OCI-M1 (cell line): ENCODE results near the gene CDC34.
A peak's percentile ranks its signal among the peaks of the same experiment; 100 is the strongest.

ENCODE experiments used
- DNase-seq: peaks from one replicate; lab custom pipeline; 2025; lab: John Stamatoyannopoulos, UW

The CDC34 gene

DNA sequence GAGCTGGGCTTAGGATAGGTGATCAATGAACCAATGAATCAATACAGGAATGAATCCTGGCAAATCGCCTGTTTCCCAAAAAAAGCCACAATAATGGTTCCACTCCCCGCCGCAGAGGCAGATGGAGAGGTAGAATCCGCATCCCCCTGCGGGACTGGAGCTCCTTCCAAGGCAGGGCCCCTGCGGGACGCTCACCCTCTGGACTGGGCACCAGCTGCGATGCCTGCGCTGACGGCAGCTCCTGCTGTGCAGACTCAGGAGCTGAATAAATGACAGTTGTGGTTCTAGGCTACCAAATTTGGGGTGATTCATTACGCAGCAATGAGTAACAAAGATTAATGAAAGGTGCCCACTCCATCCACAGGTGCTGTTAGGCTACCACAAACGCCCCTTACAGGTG lies 8.8 kb upstream of the CDC34 start:
- DNase-seq, result no peak

DNA sequence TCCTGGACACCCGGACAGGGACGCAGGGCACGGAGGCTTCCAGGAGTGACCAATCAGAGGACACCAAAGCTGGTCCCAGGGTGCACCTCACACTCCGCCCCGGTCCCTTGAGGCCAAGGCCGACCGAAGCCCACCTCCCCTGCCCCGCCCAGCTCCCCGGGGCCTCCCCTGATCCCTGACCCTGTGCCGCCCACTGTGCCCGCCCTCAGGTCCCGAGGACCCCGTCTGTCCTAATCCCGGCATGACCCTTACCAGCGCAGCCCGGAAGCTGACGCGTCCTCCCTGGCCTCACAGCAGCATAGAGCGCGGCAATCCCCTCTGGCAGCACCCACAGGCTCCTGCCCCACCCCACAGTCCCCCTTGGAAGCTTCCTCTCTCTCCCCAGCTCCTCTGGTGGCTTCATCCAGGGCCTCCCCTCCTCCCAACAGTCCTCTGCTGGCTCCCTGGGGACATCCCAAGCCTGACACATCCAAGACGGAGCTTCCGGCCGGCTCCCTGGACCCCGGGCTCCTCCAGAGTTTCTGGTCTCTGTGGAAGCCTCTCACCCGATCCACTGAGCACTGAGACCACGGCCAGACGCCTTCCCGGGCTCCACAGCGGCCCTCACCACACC lies 7.4 kb upstream of the CDC34 start:
- no peak for DNase-seq

DNA sequence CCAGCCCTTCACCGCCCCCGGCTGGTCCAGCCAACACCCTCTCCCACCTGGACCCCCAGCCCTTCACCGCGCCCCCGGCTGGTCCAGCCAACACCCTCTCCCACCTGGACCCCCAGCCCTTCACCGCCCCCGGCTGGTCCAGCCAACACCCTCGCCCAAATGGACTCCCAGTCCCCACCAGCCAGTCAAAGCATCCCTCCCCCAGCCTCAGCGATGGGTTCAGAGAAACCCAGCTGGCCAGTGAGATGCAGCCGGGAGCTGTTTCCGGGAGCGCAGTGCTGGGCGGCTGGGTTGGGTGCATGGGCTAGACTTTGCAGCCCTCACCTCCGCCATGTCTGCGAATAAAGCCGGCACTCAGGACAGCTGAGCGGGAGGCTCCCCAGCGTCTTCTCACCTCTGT lies 6.5 kb upstream of the CDC34 start:
- no peak for DNase-seq

DNA sequence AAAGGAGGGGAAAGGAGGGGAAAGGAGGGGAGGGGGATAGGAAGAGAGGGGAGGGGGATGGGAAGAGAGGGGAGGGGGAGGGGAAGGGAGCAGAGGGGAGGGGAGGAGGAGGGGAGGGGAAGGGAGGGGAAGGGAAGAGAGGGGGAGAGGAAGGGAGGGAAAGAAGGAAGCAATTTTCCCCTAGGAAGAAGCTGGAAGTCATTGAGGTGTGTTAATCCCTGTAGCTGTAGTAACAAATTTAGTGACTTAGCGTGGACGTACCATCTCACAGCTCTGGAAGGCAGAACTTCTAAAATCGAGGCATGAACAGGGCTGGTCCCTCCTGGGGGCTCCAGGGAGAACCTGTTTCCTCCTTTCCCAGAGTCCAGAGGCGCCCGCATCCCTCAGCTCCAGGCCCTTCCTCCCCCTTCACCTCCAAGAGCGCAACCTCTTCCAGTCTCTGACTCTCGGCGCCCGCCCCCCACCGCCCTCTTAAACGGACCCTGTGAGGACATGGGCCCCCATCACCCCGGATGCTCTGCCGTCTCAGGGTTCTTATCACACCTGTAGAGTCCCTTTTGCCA lies 5.6 kb upstream of the CDC34 start:
- DNase-seq, result peak; percentile 0

DNA sequence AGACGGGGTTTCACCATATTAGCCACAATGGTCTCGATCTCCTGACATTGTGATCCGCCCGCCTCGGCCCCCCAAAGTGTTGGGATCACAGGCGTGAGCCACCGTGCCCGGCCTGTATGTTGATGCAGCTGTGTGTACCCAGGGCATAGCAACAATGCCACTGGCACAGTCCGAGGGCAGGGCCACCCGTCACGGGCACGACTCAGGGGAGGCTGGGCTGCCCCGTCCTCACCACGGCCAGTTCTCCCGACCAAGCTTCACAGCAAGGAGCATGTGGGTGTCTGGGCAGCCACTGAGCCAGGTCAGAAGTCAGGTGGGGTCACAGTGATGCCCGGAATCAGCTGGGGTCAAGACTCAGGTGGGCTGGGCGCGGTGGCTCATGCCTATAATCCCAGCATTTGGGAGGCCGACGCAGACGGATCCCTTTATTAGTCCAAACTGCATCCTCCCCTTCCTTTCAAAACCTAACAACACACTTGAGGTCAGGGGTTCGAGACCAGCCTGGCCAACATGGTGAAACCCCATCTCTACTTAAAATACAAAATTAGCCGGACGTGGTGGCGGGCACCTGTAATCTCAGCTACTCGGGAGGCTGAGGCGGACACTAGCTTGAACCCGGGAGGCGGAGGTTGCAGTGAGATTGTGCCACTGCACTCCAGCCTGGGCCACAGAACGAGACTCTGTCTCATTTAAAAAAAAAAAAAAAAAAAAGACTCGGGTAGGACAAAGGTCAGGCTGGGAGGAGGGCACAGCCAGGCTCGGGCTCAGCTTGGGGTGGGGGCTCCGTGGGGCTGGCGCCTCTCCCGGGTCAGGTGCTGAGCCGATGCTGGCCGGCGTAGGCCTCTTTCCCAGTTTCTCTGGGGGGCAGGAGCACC lies 1.2 kb upstream of the CDC34 start:
- no peak for DNase-seq

DNA sequence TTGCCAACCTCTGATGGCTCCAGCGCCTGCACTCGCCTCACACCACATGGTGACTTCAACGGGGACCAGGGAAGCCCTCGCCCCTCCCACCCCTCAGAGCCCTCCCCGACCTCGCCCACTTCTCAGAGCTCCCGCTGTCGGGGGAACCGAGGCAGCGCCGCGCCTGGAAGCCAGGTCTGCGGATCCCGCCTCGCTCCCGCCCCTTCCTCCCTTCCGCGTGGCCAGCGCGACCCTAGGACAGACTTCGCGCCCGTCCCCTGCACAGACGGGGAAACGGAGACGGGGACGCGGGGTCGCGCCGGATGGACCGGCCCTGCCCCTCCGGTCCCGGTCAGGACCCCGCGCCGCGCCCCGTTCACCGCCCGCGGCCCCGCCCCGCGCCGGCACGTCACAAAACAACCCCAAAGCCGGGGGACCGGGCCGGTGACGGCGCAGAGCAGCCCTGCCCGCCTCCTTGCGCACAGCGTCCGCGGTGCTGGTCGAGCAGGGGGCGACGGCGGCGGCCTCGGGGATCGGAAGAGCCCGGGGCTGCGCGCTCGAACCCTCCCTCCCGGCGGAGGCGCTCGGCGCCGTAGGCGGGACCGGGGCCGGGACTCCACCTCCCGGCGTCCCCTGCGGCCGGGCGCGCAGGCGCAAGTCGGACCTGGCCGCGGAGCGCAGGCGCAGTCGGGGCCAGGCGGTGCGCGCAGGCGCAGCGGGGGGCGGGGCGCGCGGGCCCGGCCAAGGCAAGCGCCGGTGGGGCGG lies 379 bp upstream of the CDC34 start:
- peak; percentile 86 for DNase-seq

DNA sequence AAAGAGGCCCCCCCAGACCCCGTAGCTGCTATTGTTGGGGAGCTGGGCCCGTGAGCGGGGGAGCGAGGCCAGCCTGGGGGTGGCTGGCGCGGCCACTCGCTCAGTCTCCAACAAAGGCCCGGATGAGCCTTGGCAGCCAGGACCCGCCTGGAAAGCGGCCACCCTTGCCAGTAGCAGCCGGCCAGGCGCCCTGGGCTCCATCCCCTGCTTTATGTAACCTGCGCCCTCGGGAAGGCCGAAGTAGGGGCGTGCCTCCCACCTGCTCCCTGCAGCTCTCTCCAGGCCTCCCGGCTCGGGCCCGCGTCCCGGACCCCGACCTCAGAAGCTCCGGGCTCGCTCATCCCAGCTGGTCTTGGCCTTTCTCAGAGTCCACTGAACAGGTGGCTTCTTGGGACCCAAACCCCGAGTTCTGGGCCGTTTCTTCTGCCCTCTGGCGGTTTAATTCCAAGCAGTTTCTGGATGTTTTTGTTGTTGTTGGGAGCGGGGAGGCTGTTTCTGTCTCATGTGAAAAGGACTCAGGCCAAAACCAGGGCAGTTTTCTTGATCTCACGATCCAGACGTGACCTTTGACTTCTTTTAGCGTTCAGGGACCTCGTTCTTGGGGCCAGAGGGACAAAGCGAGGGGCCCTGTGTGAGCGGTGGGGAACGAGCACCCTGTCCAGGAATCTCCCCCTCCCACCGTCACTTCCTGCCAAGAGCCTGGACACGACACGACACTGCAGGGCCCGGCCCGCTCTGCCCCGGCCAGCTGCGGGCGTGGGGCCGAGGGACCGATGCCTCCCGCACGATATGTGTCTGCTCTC lies 1.2 kb downstream of the CDC34 start:
- peak; percentile 70 for DNase-seq

DNA sequence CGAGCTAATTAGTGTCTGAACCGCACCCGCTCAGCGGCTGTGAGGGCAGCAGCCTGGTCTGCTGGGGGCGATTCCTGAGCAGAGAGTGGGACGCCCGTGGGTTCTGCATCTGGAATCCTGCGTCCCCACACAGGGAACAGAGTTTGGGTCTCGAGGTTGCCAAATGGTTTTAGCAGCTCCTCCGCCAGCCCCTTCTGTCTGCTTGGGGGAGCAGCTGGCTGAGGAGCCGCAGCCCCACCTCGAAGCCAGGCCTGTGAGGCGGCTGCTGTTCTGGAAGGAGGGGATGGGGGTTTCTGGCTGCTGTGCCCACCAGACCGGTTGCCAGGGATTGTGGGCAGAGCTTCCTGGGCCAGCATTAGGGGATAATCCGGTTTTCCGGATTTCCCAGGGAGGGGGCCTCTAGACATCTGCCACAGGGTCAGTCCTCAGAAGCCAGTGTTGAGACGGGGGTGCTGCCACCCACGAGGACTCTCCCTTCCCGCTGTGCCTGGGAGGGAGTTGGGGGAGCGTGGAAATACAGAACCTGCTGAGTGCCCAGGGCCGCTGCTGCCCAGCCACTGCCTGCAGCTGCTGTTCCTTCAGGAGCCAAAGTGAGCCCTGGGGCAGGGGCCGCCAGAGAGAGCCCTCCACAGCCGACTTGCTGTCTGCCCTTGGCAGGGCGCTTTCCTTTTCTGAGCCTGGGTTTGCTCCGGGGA lies 2.0 kb downstream of the CDC34 start:
- no peak for DNase-seq

DNA sequence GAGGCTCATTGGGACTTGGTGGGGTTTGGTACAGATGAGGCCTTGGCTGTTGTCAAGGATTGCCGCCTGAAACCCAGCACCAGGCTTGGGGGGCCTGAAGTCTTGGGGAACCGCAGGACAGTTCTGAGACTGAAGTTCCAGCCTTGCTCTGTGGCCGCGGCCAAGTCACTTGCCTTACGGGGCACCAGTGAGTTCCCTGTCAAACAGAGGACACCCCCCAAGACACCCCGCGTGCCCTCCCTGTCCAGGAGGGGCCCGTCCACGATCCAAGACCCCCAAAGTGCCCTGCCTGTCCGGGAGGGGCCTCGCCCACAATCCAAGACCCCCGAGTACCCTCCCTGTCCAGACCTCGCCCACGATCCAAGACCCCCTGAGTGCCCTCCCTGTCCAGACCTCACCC lies 2.5 kb downstream of the CDC34 start:
- DNase-seq, result no peak

DNA sequence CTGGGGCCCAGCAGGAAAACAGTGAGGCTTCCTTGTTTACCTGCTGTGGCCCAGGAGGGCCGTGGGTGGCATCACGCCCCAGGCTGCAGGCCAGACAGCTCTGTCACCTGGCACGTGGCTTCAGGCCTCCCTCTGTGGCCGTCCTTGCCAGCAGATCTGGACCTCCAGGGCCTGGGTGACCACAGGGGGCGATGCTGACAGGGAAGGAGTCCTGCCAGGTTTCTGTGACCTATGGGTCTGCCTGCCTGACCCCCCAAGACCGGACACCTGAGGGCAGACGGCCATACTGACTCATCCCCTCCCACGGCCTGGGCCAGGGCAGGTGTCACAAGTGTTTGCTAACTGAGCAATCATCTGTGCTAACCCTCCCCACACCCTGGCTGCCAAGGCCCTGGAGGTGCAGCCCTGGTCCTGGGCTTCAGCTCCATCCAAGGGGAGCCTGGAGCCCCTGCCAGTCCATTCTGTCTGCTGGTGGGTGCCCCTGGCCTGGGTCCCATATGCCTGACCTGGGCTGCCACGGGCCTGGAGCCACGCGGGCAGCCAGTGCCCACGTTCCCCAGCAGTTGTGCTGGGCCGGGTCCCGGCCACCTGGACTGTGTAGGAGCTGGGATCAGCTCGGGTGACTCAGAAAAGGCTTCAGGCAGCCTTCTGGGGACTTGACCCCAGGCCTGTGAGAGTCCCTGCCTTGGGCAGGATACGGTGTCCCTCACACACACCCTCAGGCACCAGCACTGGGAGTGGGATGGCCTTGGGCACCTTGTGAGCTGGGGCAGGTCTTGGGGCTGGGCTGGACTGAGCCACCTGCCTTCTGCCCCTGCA lies 3.7 kb downstream of the CDC34 start:
- no peak for DNase-seq

DNA sequence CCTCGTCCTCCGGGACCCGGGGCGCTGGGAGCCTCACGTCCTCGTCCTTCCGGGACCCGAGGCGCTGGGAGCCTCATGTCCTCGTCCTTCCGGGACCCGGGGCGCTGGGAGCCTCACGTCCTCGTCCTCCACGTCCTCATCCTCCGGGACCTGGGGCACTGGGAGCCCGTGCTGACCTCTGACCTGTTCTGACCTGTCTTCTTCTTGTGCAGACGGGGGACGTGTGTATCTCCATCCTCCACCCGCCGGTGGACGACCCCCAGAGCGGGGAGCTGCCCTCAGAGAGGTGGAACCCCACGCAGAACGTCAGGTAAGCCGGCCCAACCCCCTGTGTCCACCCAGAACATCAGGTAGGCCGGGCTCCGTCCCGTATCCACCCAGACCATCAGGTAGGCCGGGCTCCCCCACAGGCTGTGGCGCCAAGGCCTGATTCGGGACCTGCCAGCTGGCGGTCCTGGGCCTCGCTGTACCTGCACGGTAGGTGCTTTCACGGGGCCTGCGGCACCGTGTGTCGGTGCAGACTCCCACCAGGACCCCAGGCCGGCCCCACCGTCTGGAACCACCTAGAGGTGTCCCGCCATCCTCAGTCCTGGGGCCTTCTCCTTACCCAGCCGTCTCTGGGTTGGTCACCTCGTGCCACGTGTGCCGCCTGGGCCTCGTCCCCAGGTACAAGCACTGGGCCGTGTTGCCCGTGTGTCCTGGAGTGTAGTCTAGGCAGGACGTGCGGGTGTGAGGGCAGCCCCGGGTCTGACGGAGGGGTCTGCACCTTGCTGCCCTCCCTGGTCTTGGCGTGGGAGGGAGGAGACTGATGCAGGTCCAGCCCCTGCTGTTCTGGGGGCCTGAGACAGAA lies 4.7 kb downstream of the CDC34 start:
- no peak for DNase-seq

DNA sequence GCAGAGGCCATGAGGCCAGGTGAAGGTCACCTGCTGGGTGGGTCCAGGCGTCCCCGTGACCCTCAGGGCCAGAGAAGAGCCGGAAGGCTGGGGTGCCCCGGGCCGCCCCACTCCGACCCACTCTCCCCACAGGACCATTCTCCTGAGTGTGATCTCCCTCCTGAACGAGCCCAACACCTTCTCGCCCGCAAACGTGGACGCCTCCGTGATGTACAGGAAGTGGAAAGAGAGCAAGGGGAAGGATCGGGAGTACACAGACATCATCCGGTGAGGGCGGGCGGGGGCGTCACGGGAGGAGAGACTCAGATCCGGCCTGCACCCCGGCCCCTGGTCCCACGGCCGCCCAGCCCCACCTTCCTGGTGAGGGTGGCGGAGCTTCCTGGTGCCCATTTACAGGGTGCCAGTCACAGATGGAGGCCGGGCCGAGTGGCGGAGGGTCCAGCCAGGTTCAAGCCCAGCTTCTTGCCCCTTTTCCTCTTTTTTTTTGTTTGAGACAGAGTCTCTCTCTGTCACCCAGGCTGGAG lies 5.4 kb downstream of the CDC34 start:
- DNase-seq, result no peak

DNA sequence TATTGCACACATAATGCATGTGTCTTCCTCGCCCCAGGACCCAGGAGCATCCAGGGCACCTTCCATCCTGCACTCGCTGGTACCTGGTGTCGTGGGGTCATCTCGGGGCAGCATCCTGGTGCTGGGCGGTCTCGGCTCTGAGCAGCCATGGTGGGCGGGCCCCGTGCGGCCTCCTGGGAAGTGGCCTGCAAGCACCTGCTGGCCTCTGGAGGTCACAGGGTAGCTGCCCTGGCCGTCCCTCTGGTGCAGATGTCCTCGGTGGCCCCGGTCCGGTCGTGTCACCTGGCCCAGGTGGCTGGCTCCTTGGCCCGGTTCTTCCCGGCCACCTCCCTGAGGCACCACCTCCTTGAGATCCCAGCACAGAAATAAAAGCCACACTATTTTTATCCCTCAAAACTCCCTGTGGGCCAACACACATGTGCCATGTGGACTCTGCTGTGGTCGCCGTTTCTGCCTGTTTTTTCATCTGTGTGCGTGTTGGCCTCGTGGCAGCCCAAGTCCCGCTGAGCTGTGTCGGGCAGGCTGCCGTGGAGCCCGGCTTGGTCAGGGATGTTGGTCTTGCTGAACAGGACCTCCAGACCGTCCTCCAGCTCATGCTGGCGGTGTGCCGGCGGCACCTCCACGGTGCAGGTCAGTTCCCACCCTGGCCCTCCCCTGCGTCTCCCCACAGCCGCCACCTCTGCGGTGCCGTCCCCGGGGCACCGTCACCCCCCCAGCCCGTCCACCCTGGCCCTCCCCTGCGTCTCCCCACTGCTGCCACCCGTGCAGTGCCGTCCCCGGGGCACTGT lies 7.3 kb downstream of the CDC34 start:
- DNase-seq, result no peak

DNA sequence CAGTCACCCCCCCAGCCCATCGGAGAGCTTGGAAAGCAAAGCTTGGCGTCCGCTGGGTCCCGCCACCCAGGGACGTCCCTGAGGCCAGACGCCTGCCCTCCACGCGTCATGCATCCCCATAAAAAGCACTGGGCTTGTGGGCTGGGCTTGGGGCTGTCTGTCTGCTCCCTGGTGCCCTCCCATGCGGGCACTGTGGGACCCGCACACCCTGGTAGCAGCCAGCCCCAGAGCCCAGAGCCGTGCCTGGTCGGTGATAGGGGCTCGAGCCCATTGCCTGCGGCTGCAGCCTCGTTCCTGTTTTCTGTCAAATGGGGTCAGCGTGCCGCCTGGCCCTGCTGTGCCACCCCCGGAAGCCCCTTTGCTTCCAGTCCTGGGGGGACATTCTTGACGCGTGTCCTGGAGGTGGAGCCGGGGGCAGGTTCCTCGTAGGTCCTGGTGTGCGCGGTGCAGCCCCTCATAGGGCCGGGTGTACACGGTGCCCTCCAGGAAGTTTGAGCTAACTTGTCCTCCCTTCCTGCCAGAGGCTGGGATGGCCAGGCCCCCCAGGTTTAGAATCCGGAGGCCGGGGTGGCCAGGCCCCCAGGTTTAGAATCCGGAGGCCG lies 8.0 kb downstream of the CDC34 start:
- no peak for DNase-seq

DNA sequence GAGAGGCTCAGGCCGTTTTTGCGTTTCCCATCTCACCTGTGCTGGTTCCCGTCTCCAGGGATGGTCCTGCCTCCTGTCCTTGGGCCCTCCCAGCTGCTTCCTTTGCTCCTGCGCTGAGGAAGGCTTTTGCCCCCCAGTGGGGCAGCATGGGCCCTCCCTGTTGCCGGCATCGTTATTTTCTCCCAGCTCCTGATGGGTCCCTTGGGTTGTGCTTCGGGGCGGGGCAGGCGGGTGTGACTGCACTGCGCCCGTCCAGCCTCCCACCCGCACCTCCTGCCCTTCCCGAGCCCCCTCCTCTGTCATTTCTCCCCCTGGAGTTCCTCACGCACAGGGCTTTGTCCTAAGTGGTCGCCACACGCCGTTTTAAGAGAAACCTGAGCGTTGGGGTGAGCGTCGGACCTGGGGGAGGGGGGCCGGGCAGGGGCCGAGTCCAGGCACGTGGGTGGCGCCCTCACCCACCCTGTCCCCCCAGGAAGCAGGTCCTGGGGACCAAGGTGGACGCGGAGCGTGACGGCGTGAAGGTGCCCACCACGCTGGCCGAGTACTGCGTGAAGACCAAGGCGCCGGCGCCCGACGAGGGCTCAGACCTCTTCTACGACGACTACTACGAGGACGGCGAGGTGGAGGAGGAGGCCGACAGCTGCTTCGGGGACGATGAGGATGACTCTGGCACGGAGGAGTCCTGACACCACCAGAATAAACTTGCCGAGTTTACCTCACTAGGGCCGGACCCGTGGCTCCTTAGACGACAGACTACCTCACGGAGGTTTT lies 9.5 kb downstream of the CDC34 start:
- DNase-seq, result no peak

DNA sequence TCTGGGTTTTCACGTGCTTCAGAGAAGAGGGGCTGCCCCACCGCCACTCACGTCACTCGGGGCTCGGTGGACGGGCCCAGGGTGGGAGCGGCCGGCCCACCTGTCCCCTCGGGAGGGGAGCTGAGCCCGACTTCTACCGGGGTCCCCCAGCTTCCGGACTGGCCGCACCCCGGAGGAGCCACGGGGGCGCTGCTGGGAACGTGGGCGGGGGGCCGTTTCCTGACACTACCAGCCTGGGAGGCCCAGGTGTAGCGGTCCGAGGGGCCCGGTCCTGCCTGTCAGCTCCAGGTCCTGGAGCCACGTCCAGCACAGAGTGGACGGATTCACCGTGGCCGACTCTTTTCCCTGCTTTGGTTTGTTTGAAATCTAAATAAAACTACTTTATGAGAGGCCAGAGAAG lies 10.1 kb downstream of the CDC34 start:
- DNase-seq, result no peak
